GM19035 (cell line): ENCODE data around the gene NDRG4.

Experiments
- ATAC-seq: cut with Tn5 transposase; IDR thresholded peaks from one replicate; pipeline ENCODE4 v1.9.1; 2021; ENCODE audit not compliant: unreplicated experiment

NDRG4 gene

GRCh38 chr16:58493756-58494431, 6.0 kb upstream of the NDRG4 start:
- no peak for ATAC-seq

- ATAC-seq: no peak
Observed at GRCh38 chr16:58494981-58495520, 4.9 kb upstream of the NDRG4 start.

- ATAC-seq: no peak
Observed at GRCh38 chr16:58495521-58496331, 4.2 kb upstream of the NDRG4 start.

GRCh38 chr16:58497468-58497867, 2.5 kb upstream of the NDRG4 start:
- ATAC-seq: no peak

- ATAC-seq: no peak
Observed at GRCh38 chr16:58497935-58498334, 2.0 kb upstream of the NDRG4 start.

GRCh38 chr16:58498341-58499091, 1.4 kb upstream of the NDRG4 start:
- no peak for ATAC-seq

GRCh38 chr16:58499092-58499511, 841 bp upstream of the NDRG4 start:
- no peak for ATAC-seq

- no peak for ATAC-seq
Observed at GRCh38 chr16:58500430-58501241, 693 bp downstream of the NDRG4 start.

GRCh38 chr16:58501242-58502131, 1.5 kb downstream of the NDRG4 start:
- no peak for ATAC-seq

GRCh38 chr16:58502217-58502921, 2.4 kb downstream of the NDRG4 start:
- ATAC-seq: no peak

GRCh38 chr16:58503166-58503862, 3.4 kb downstream of the NDRG4 start:
- ATAC-seq: no peak

- ATAC-seq: no peak
Observed at GRCh38 chr16:58503863-58504688, 4.1 kb downstream of the NDRG4 start.

- no peak for ATAC-seq
Observed at GRCh38 chr16:58506241-58507194, 6.6 kb downstream of the NDRG4 start.

- ATAC-seq: no peak
Observed at GRCh38 chr16:58507195-58507962, 7.4 kb downstream of the NDRG4 start.

GRCh38 chr16:58507963-58508670, 8.2 kb downstream of the NDRG4 start:
- ATAC-seq: no peak
